HepG2 (cell line): ENCODE data around the gene GDAP1L1. TPM values are rescaled to one million over a fixed set of nuclear protein-coding genes. Genes with fewer than 3 reads are reported as not detected.

ENCODE experiments used
- BRCA1 ChIP-seq: sonication (generic); formaldehyde crosslinking; IDR thresholded peaks from 2 replicates; pipeline ENCODE4 v1.4.0; 2020; ENCODE audit warnings: missing genetic modification reagents
- GFI1 ChIP-seq: sonication (generic); formaldehyde crosslinking; IDR thresholded peaks from 2 replicates; pipeline ENCODE4 v1.5.0; 2020; ENCODE audit warnings: missing genetic modification reagents, mild to moderate bottlenecking, borderline replicate concordance
- GLI4 ChIP-seq: sonication (generic); formaldehyde crosslinking; IDR thresholded peaks from 2 replicates; pipeline ENCODE4 v1.5.1; 2020; ENCODE audit warnings: missing genetic modification reagents, mild to moderate bottlenecking, moderate library complexity, borderline replicate concordance
- NCOA2 ChIP-seq: sonication (generic); formaldehyde crosslinking; IDR thresholded peaks from 2 replicates; pipeline ENCODE4 v1.8.0; 2022; ENCODE audit warnings: inconsistent platforms
- NFYB ChIP-seq: sonication (generic); formaldehyde crosslinking; IDR thresholded peaks from 2 replicates; pipeline ENCODE4 v1.4.0; 2020; ENCODE audit warnings: missing genetic modification reagents
- RBFOX2 ChIP-seq: fragments of 200-400 bp; formaldehyde crosslinking; IDR thresholded peaks from 2 replicates; pipeline ENCODE4 v1.6.1; 2017; ENCODE audit warnings: low read depth, mild to moderate bottlenecking, low read length
- RFX1 ChIP-seq: fragments of 450-650 bp; IDR thresholded peaks from 2 replicates; pipeline ENCODE4 v1.6.1; 2017
- TAF1 ChIP-seq: sonication (generic); formaldehyde crosslinking; IDR thresholded peaks from 2 replicates; pipeline ENCODE4 v1.4.0; 2020; ENCODE audit warnings: missing genetic modification reagents
- ZNF20 ChIP-seq: sonication (generic); formaldehyde crosslinking; IDR thresholded peaks from 2 replicates; pipeline ENCODE4 v1.4.0; 2020; ENCODE audit warnings: mild to moderate bottlenecking, moderate library complexity, missing genetic modification reagents
- ZNF263 ChIP-seq: sonication (generic); formaldehyde crosslinking; IDR thresholded peaks from 2 replicates; pipeline ENCODE4 v1.4.0; 2020; ENCODE audit warnings: missing genetic modification reagents
- ZNF451 ChIP-seq: sonication (generic); formaldehyde crosslinking; IDR thresholded peaks from 2 replicates; pipeline ENCODE4 v1.5.0; 2020; ENCODE audit warnings: mild to moderate bottlenecking, missing genetic modification reagents
- ZNF776 ChIP-seq: sonication (generic); formaldehyde crosslinking; IDR thresholded peaks from 2 replicates; pipeline ENCODE4 v1.4.0; 2020; ENCODE audit warnings: mild to moderate bottlenecking, missing genetic modification reagents
- polyA plus RNA-seq, 8 experiments: library from polyadenylated mRNA; depleted of rRNA in 3 of 8; stranded (reverse) in 7 of 8; unstranded in 1 of 8; fragments of >200 nt; fragmentation: Illumina TruSeq in 4 of 8; extraction: Trizol in 4 of 8; gene quantifications; 2 replicates each; pipeline versions ENCODE4 v1.2.1 to v1.2.3, GENCODE V29; 2011 to 2016; ENCODE audit warnings: low read depth in 4 of 8, missing spikeins in 1 of 8, mixed read lengths in 1 of 8; ENCODE audit not compliant: insufficient read depth in 1 of 8
- total RNA-seq, 5 experiments: library from RNA; depleted of rRNA; stranded (reverse); fragments of >200 nt; fragmentation: Illumina TruSeq; extraction: Trizol; gene quantifications; 2 replicates each; pipeline ENCODE4 v1.2.3, GENCODE V29; 2016; ENCODE audit warnings: low read depth in 1 of 5
- TF ChIP-seq, protein P1 (sequence below): sonication (generic); formaldehyde crosslinking; conservative IDR thresholded peaks from 2 replicates; pipeline ENCODE4 v1.8.0; 2022; ENCODE audit warnings: mild to moderate bottlenecking, moderate library complexity, missing genetic modification reagents
- TF ChIP-seq, protein P2 (sequence below): sonication (generic); formaldehyde crosslinking; IDR thresholded peaks from 2 replicates; pipeline ENCODE4 v1.8.1; 2023; ENCODE audit warnings: mild to moderate bottlenecking, missing genetic modification reagents, borderline replicate concordance
- TF ChIP-seq, protein P3 (sequence below): sonication (generic); formaldehyde crosslinking; IDR thresholded peaks from 2 replicates; pipeline ENCODE4 v1.4.0; 2020; ENCODE audit warnings: mild to moderate bottlenecking, missing genetic modification reagents
- TF ChIP-seq, protein P4 (sequence below): sonication (generic); formaldehyde crosslinking; IDR thresholded peaks from 2 replicates; pipeline ENCODE4 v1.4.0; 2020; ENCODE audit warnings: missing genetic modification reagents, mild to moderate bottlenecking, borderline replicate concordance

GDAP1L1 gene
- total and polyA plus RNA-seq, 2 of the 13 experiments (the other 11 are each of a cell fraction or from before 2014, with no cell fraction given): 0.04 TPM; not detected in 1

DNA sequence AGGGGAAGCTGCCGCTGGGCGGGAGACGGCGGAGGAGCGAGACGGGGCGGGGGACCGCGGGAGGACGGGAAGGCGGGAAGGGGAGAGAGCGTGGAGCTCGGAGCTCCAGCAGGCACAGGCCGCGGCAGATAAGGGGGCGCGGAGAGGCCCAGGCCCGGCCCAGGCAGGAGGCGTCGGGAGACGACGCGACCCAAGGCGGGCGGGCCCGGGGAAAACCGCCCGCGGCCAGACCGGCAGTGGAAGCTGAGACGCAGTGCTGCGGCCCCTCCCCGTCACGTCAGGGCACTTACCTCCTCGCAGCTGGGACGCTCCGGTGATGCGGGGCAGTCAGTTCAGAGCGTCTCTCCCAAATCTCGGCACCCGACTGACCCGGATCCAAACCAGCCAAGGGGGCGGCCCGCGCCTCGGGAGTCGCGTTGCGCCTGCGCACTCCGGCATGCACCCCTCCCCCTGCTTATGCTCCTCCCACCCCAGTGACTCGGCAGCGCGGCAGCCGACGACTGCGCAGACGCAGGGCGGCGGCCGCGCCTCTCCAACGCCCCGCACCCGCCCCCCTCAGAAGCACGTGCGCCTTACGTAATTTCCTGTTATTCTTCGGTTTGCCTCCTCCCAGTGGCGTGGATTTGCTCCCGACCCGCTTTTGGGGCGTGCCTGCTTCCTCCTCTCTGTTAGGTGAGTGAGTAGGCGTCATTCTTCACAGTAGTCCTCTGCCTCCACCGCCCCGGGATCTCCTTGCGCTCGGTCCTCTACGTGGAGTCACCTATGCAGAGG, 36.5 kb upstream of the GDAP1L1 start, which contains the start of gene OSER1 (continued):
- TF ChIP-seq NFYB (CRISPR knock-in tag): peak; percentile 73
- TF ChIP-seq GFI1 (CRISPR knock-in tag): peak; percentile 99
- TF ChIP-seq, protein P1, sequence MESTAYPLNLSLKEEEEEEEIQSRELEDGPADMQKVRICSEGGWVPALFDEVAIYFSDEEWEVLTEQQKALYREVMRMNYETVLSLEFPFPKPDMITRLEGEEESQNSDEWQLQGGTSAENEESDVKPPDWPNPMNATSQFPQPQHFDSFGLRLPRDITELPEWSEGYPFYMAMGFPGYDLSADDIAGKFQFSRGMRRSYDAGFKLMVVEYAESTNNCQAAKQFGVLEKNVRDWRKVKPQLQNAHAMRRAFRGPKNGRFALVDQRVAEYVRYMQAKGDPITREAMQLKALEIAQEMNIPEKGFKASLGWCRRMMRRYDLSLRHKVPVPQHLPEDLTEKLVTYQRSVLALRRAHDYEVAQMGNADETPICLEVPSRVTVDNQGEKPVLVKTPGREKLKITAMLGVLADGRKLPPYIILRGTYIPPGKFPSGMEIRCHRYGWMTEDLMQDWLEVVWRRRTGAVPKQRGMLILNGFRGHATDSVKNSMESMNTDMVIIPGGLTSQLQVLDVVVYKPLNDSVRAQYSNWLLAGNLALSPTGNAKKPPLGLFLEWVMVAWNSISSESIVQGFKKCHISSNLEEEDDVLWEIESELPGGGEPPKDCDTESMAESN (CRISPR knock-in tag): 0 out of 2 replicates have a peak, but pooled peaks have one; percentile 47
- TF ChIP-seq, protein P2, sequence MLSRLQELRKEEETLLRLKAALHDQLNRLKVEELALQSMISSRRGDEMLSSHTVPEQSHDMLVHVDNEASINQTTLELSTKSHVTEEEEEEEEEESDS (CRISPR knock-in tag): 0 out of 2 replicates have a peak, but pooled peaks have one; percentile 84
- peak; percentile 66 for TF ChIP-seq NCOA2 (CRISPR knock-in tag)
- TF ChIP-seq ZNF776 (CRISPR knock-in tag): peak; percentile 97
- peak; percentile 96 for TF ChIP-seq TAF1 (CRISPR knock-in tag)
- TF ChIP-seq GLI4 (CRISPR knock-in tag): 0 out of 2 replicates have a peak, but pooled peaks have one; percentile 2
- 0 out of 2 replicates have a peak, but pooled peaks have one; percentile 0 for TF ChIP-seq BRCA1 (CRISPR knock-in tag)
- peak; percentile 98 for TF ChIP-seq RBFOX2
- no peak for TF ChIP-seq ZNF451 (CRISPR knock-in tag)
- no peak for TF ChIP-seq RFX1
- 0 out of 2 replicates have a peak, but pooled peaks have one; percentile 21 for TF ChIP-seq ZNF20 (CRISPR knock-in tag)
- peak; percentile 12; the same call in 1 of the 2 replicates for TF ChIP-seq ZNF263
- TF ChIP-seq, protein P3, sequence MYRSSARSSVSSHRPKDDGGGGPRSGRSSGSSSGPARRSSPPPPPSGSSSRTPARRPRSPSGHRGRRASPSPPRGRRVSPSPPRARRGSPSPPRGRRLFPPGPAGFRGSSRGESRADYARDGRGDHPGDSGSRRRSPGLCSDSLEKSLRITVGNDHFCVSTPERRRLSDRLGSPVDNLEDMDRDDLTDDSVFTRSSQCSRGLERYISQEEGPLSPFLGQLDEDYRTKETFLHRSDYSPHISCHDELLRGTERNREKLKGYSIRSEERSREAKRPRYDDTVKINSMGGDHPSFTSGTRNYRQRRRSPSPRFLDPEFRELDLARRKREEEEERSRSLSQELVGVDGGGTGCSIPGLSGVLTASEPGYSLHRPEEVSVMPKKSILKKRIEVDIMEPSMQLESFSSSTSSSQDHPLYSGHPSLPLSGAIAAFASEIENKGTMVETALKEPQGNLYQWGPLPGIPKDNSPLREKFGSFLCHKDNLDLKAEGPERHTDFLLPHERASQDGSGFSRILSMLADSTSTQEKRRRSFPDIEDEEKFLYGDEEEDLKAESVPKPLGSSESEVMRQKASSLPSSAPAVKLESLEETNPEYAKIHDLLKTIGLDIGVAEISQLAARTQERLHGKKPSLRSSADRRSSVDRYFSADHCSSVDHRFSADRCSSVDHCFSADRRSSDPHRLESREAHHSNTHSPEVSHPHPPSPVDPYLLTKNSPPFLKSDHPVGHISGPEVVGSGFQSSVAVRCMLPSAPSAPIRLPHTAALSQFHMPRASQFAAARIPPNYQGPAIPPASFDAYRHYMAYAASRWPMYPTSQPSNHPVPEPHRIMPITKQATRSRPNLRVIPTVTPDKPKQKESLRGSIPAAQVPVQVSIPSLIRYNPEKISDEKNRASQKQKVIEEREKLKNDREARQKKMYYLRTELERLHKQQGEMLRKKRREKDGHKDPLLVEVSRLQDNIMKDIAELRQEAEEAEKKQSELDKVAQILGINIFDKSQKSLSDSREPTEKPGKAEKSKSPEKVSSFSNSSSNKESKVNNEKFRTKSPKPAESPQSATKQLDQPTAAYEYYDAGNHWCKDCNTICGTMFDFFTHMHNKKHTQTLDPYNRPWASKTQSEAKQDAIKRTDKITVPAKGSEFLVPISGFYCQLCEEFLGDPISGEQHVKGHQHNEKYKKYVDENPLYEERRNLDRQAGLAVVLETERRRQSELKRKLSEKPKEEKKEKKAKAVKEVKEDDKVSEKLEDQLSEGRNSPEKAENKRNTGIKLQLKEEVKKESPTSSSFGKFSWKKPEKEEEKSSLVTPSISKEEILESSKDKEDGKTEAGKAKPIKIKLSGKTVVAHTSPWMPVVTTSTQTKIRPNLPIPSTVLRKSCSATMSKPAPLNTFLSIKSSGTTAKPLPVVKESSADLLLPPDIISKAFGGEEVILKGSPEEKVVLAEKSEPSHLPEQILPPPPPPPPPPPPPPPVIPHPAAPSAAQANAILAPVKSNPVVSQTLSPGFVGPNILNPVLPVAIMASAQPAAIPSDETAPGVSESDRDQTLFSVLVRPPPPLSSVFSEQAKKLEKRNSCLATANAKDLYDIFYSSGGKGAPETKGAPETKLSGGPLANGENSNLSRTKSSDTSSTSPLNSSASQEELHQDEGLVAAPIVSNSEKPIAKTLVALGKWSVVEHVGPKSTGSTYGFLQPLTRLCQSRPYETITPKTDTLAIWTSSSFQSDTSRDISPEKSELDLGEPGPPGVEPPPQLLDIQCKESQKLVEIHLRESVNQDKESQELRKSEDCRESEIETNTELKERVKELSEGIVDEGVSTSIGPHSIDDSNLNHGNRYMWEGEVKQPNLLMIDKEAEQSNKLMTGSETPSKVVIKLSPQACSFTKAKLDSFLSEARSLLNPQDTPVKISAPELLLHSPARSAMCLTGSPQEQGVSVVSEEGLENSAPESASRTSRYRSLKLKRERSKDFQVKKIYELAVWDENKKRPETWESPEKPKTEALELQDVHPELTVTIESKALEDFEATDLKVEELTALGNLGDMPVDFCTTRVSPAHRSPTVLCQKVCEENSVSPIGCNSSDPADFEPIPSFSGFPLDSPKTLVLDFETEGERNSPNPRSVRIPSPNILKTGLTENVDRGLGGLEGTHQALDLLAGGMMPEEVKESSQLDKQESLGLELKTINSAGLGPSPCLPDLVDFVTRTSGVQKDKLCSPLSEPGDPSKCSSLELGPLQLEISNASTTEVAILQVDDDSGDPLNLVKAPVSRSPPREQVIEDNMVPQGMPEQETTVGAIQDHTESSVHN (CRISPR knock-in tag): peak; percentile 80; the same call in 1 of the 2 replicates
- TF ChIP-seq, protein P4, sequence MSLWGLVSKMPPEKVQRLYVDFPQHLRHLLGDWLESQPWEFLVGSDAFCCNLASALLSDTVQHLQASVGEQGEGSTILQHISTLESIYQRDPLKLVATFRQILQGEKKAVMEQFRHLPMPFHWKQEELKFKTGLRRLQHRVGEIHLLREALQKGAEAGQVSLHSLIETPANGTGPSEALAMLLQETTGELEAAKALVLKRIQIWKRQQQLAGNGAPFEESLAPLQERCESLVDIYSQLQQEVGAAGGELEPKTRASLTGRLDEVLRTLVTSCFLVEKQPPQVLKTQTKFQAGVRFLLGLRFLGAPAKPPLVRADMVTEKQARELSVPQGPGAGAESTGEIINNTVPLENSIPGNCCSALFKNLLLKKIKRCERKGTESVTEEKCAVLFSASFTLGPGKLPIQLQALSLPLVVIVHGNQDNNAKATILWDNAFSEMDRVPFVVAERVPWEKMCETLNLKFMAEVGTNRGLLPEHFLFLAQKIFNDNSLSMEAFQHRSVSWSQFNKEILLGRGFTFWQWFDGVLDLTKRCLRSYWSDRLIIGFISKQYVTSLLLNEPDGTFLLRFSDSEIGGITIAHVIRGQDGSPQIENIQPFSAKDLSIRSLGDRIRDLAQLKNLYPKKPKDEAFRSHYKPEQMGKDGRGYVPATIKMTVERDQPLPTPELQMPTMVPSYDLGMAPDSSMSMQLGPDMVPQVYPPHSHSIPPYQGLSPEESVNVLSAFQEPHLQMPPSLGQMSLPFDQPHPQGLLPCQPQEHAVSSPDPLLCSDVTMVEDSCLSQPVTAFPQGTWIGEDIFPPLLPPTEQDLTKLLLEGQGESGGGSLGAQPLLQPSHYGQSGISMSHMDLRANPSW (CRISPR knock-in tag): peak; percentile 77; the same call in 1 of the 2 replicates
